Lung (tissue), 12 donors: ENCODE results near the gene RPS4Y2. TPM values are rescaled to one million over a fixed set of nuclear protein-coding genes. Genes with fewer than 3 reads are reported as not detected.

Source experiments
- ATAC-seq: fragments of 200-7000 bp; cut with Tn5 transposase; one replicate; pipeline ENCODE4 v1.9.1; 2020; ENCODE audit warnings: moderate number of reproducible peaks; ENCODE audit not compliant: insufficient read depth, low FRiP score
- DNase-seq, 3 donors: peaks; one replicate each; pipeline ENCODE4 v3.0.0-alpha.2; 2013 to 2017
- H3K27ac ChIP-seq, 2 donors: one replicate each; pipeline ENCODE4 v1.5.1; 2013; ENCODE audit warnings: mild to moderate bottlenecking in 2 of 2, moderate library complexity in 2 of 2, control low read depth in 1 of 2, inconsistent platforms in 1 of 2, low read depth in 1 of 2, low read length in 1 of 2
- H3K27me3 ChIP-seq, 3 donors: one replicate each; pipeline ENCODE4 v1.5.1; 2013; ENCODE audit warnings: low read length in 2 of 3; ENCODE audit not compliant: control insufficient read depth in 3 of 3, insufficient read depth in 3 of 3
- H3K36me3 ChIP-seq, 4 donors: one replicate each; pipeline ENCODE4 v1.5.1; 2013; ENCODE audit warnings: low read length in 4 of 4, mild to moderate bottlenecking in 1 of 4, moderate library complexity in 1 of 4; ENCODE audit not compliant: control insufficient read depth in 4 of 4, insufficient read depth in 4 of 4
- H3K4me1 ChIP-seq, 5 donors: one replicate each; pipeline ENCODE4 v1.5.1; 2013; ENCODE audit warnings: low read length in 5 of 5, mild to moderate bottlenecking in 2 of 5, moderate library complexity in 1 of 5; ENCODE audit not compliant: control insufficient read depth in 5 of 5, insufficient read depth in 5 of 5
- H3K4me3 ChIP-seq: one replicate; pipeline ENCODE4 v1.5.1; 2013; ENCODE audit warnings: mild to moderate bottlenecking, control low read depth, moderate library complexity
- H3K9ac ChIP-seq, 2 donors: one replicate each; pipeline ENCODE4 v1.5.1; 2013; ENCODE audit warnings: low read length in 2 of 2, control low read depth in 1 of 2; ENCODE audit not compliant: insufficient read depth in 1 of 2
- H3K9me3 ChIP-seq, 4 donors: one replicate each; pipeline ENCODE4 v1.5.1; 2013; ENCODE audit warnings: low read length in 3 of 4, mild to moderate bottlenecking in 1 of 4, moderate library complexity in 1 of 4; ENCODE audit not compliant: control insufficient read depth in 4 of 4, insufficient read depth in 3 of 4
- CTCF ChIP-seq: IDR thresholded peaks from 2 replicates; pipeline ENCODE4 v1.5.1; 2012; ENCODE audit warnings: mild to moderate bottlenecking; ENCODE audit errors: control extremely low read depth, extremely low read depth
- WGBS, 2 donors: extraction: QIAGEN DNeasy Blood & Tissue Kit; methylation state at CpG; one replicate each; pipeline ENCODE4 v1.1.7; 2013; 5-methylcytosine and 5-hydroxymethylcytosine counted together
- polyA plus RNA-seq, 2 donors: library from polyadenylated mRNA; stranded (reverse); fragments of 200-250 nt; gene quantifications; one replicate each; pipeline ENCODE4 v1.2.1, GENCODE V29; 2013
- total RNA-seq, 2 donors: library from RNA; depleted of rRNA in 1 of 2; stranded (reverse); fragments of >200 nt in 1 of 2; gene quantifications; one replicate each; pipeline ENCODE4 v1.2.1, GENCODE V29; 2014 to 2021
- donor health status: control.
- donor health status: control.
- donor health status: Bipolar disorder and iron deficiency.
- donor health status: healthy.
- donor health status: DM: yes; HTN: yes; CAD: no.

The RPS4Y2 gene
- total and polyA plus RNA-seq, 4 donors = not detected

- no peaks in the 10 kb centered on the region for H3K9me3 ChIP-seq
- H3K4me3 ChIP-seq = no peak overlapping the region
- DNase-seq (no peak), ATAC-seq (no peak)
- no peak overlapping the region for H3K9ac ChIP-seq
- WGBS, 2 donors = 53% methylated on average over 1 of the region's 1 CpG; no CpG with 5 or more reads in 1 of the 2 donors
- H3K36me3 ChIP-seq = no peaks in the 10 kb centered on the region
- no peak for TF ChIP-seq CTCF
- no peaks in the 10 kb centered on the region for H3K27me3 ChIP-seq
- no peaks in the 10 kb centered on the region for H3K4me1 ChIP-seq
- no peak overlapping the region for H3K27ac ChIP-seq
These were observed 20.7 kb upstream of the RPS4Y2 start for GRCh38 chrY:20735200-20735599.

- TF ChIP-seq CTCF = no peak
- Histone ChIP-seq H3K27me3 (no peaks in the 10 kb centered on the region), H3K4me1 (no peaks in the 10 kb centered on the region), H3K36me3 (no peaks in the 10 kb centered on the region), H3K9me3 (no peaks in the 10 kb centered on the region), H3K27ac (no peak overlapping the region), H3K4me3 (no peak overlapping the region), H3K9ac (no peak overlapping the region)
- ATAC-seq = no peak
- DNase-seq = no peak
- 90% methylated on average over 3 of the region's 3 CpGs; no CpG with 5 or more reads in 1 of the 2 donors for WGBS, 2 donors
These were observed 16.1 kb upstream of the RPS4Y2 start for GRCh38 chrY:20739806-20740205.

DNA sequence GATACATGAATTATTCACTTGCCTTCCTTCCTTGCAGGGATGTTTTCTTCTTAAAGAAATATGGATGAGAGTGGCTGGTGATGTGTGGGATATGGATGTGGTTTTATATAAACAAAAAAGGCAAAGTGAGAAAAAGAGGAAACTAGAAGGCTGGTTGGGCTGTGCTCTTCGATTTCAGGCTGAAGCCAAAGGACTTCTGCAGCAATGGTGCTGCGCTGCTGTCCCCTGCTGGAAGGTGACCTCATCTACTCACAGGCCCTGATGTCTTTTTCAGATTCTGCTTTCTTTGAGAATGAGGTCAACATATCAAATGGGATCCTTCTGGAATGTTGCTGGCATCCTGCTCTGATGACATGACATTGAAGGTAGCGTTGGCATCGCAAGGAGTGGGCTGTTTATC, 15.3 kb upstream of the RPS4Y2 start:
- ATAC-seq = no peak
- no peak overlapping the region for H3K9ac ChIP-seq
- H3K27ac ChIP-seq = no peak overlapping the region
- DNase-seq = peak in 1 of 3 donors; percentile 2
- H3K36me3 ChIP-seq = no peaks in the 10 kb centered on the region
- no peaks in the 10 kb centered on the region for H3K27me3 ChIP-seq
- H3K4me1 ChIP-seq = no peaks in the 10 kb centered on the region
- TF ChIP-seq CTCF = no peak
- H3K9me3 ChIP-seq = no peaks in the 10 kb centered on the region
- H3K4me3 ChIP-seq = no peak overlapping the region
- WGBS, 2 donors = 61% methylated on average over 4 of the region's 4 CpGs; no CpG with 5 or more reads in 1 of the 2 donors

GRCh38 chrY:20745060-20745459, 10.8 kb upstream of the RPS4Y2 start:
- no peak overlapping the region for H3K27ac ChIP-seq
- H3K4me3 ChIP-seq = no peak overlapping the region
- no peak for TF ChIP-seq CTCF
- H3K27me3 ChIP-seq = no peaks in the 10 kb centered on the region
- H3K9me3 ChIP-seq = no peaks in the 10 kb centered on the region
- H3K36me3 ChIP-seq = no peaks in the 10 kb centered on the region
- 42% methylated on average over 2 of the region's 2 CpGs; no CpG with 5 or more reads in 1 of the 2 donors for WGBS, 2 donors
- H3K9ac ChIP-seq = no peak overlapping the region
- no peaks in the 10 kb centered on the region for H3K4me1 ChIP-seq
- DNase-seq = no peak
- ATAC-seq = no peak
